Ishikawa (cell line): ENCODE measurements around the gene SMIM1.

Experiments used
- CEBPB ChIP-seq: IDR thresholded peaks from 2 replicates; pipeline ENCODE4 v1.6.1; 2012
- CREB1 ChIP-seq: IDR thresholded peaks from 2 replicates; pipeline ENCODE4 v1.6.1; 2012; ENCODE audit warnings: low read depth
- EGR1 ChIP-seq: IDR thresholded peaks from 2 replicates; pipeline ENCODE4 v1.6.1; 2012
- EP300 ChIP-seq: IDR thresholded peaks from 2 replicates; pipeline ENCODE4 v1.6.1; 2012; ENCODE audit warnings: borderline replicate concordance
- FOXM1 ChIP-seq: IDR thresholded peaks from 2 replicates; pipeline ENCODE4 v1.6.1; 2012; ENCODE audit warnings: low read depth, borderline replicate concordance
- MAX ChIP-seq: IDR thresholded peaks from 2 replicates; pipeline ENCODE4 v1.6.1; 2012
- NFIC ChIP-seq: IDR thresholded peaks from 2 replicates; pipeline ENCODE4 v1.6.1; 2012
- RAD21 ChIP-seq: IDR thresholded peaks from 2 replicates; pipeline ENCODE4 v1.6.1; 2012; ENCODE audit warnings: low read depth
- REST ChIP-seq: IDR thresholded peaks from 2 replicates; pipeline ENCODE4 v1.6.1; 2012; ENCODE audit warnings: low read depth, mild to moderate bottlenecking
- TAF1 ChIP-seq: IDR thresholded peaks from 2 replicates; pipeline ENCODE4 v1.6.1; 2012; ENCODE audit warnings: low read depth, mild to moderate bottlenecking
- TCF12 ChIP-seq: IDR thresholded peaks from 2 replicates; pipeline ENCODE4 v1.6.1; 2012; ENCODE audit warnings: low read depth
- TEAD4 ChIP-seq: IDR thresholded peaks from 2 replicates; pipeline ENCODE4 v1.6.1; 2012
- USF1 ChIP-seq: IDR thresholded peaks from 2 replicates; pipeline ENCODE4 v1.6.1; 2012
- YY1 ChIP-seq: IDR thresholded peaks from 2 replicates; pipeline ENCODE4 v1.6.1; 2012; ENCODE audit warnings: low read depth
- ZBTB7A ChIP-seq: IDR thresholded peaks from 2 replicates; pipeline ENCODE4 v1.6.1; 2012; ENCODE audit warnings: low read depth

SMIM1 gene

GRCh38 chr1:3820316-3820715 is 47.8 kb downstream of the SMIM1 start:
- TF ChIP-seq MAX (no peak), TAF1 (no peak), YY1 (no peak), USF1 (no peak), CREB1 (no peak), CEBPB (no peak), FOXM1 (no peak), RAD21 (no peak), REST (no peak), NFIC (no peak), TEAD4 (no peak), ZBTB7A (no peak), EGR1 (no peak), TCF12 (no peak), EP300 (no peak)

- TF ChIP-seq USF1 (no peak), TEAD4 (no peak), MAX (no peak), REST (no peak), YY1 (no peak), TCF12 (no peak), TAF1 (no peak), EP300 (no peak), ZBTB7A (no peak), FOXM1 (no peak), CEBPB (no peak), RAD21 (no peak), EGR1 (no peak), NFIC (no peak), CREB1 (no peak)
Observed at GRCh38 chr1:3821004-3821403, 48.5 kb downstream of the SMIM1 start.

GRCh38 chr1:3821447-3821846 is 48.9 kb downstream of the SMIM1 start:
- TF ChIP-seq FOXM1 = no peak
- no peak for TF ChIP-seq REST
- no peak for TF ChIP-seq TCF12
- TF ChIP-seq CREB1 = no peak
- no peak for TF ChIP-seq RAD21
- no peak for TF ChIP-seq MAX
- no peak for TF ChIP-seq ZBTB7A
- no peak for TF ChIP-seq TEAD4

- no peak for TF ChIP-seq TAF1
- TF ChIP-seq CEBPB = 0 out of 2 replicates have a peak, but pooled peaks have one; percentile 13
Observed at GRCh38 chr1:3821908-3822307, 49.4 kb downstream of the SMIM1 start.

- TF ChIP-seq USF1 (no peak), TCF12 (no peak), EP300 (no peak), FOXM1 (no peak), RAD21 (no peak), ZBTB7A (no peak), CREB1 (no peak), NFIC (no peak), TAF1 (no peak), TEAD4 (no peak), YY1 (no peak), CEBPB (no peak), REST (no peak), EGR1 (no peak), MAX (no peak)
Observed at GRCh38 chr1:3822421-3822820, 49.9 kb downstream of the SMIM1 start.
